Fibroblast of pulmonary artery (primary cell): Measurements from ENCODE around the gene JARID2.

Source experiments
- DNase-seq: peaks from one replicate; pipeline ENCODE4 v3.0.0-alpha.2; 2010; ENCODE audit warnings: low read depth
- H3K4me3 ChIP-seq: replicated peaks from 2 replicates; pipeline ENCODE4 v1.5.1; 2011; ENCODE audit warnings: low read depth, mild to moderate bottlenecking, control low read depth, low read length, moderate library complexity
- CTCF ChIP-seq: IDR thresholded peaks from 2 replicates; pipeline ENCODE4 v1.5.1; 2011; ENCODE audit warnings: mild to moderate bottlenecking, control low read depth, low read length, inconsistent platforms; ENCODE audit errors: missing control alignments

JARID2 gene

GRCh38 chr6:15518878-15519277 is 273.0 kb downstream of the JARID2 start:
- DNase-seq: no peak
- TF ChIP-seq CTCF: no peak
- H3K4me3 ChIP-seq: no peak overlapping the region

- no peak for DNase-seq
- TF ChIP-seq CTCF: no peak
Measured at GRCh38 chr6:15519681-15520080, 273.8 kb downstream of the JARID2 start.

GRCh38 chr6:15520626-15521203 is 274.8 kb downstream of the JARID2 start:
- TF ChIP-seq CTCF: no peak
- H3K4me3 ChIP-seq: no peak overlapping the region
- no peak for DNase-seq

More at GRCh38 chr6:15519681-15520080, 273.8 kb downstream of the JARID2 start:
- H3K4me3 ChIP-seq: no peak overlapping the region

- no peak for TF ChIP-seq CTCF
- H3K4me3 ChIP-seq: no peak overlapping the region
- no peak for DNase-seq
Measured at GRCh38 chr6:15521582-15521981, 275.7 kb downstream of the JARID2 start.

- no peak for DNase-seq
- no peak overlapping the region for H3K4me3 ChIP-seq
- TF ChIP-seq CTCF: no peak
Measured at GRCh38 chr6:15522026-15522425, 276.2 kb downstream of the JARID2 start.

GRCh38 chr6:15522427-15522826 is 276.6 kb downstream of the JARID2 start:
- no peak for TF ChIP-seq CTCF
- no peak overlapping the region for H3K4me3 ChIP-seq
- DNase-seq: no peak

- no peak for DNase-seq
- no peak for TF ChIP-seq CTCF
- H3K4me3 ChIP-seq: no peak overlapping the region
Measured at GRCh38 chr6:15522856-15523529, 277.1 kb downstream of the JARID2 start.
